ENCODE data around the gene CFAP61.
"Not testable (repeated sequence)": the region's sequence is repeated elsewhere in the genome, so short reads cannot be mapped to it uniquely, and the experiment has no call there.

The CFAP61 gene

DNA sequence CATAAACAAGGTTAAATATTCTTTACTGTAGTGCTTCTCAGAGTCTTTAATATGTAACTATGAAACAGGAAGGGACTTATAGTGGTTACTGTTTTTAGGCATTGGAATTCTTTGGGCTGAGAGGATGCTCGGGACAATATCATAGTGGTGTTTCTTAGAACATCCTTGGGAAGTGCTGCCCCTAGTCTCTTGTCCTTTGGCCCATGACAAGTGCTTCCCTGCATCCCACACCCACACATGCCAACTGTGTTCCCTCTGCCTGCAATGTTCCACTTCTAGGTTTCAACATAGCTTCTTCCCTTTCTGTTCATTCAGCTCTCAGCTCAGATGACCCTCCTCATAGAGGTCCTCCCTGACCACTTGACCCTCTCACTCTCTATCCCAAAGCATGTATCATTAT is 37.6 kb downstream of the CFAP61 start:
- no peak for DNase-seq (ENCODE audit: low read depth in 2 of 2)

GRCh38 chr20:20092827-20093226 is 40.5 kb downstream of the CFAP61 start:
- DNase-seq (ENCODE audit: low read depth in 2 of 2), result no peak

GRCh38 chr20:20094410-20094809 is 42.1 kb downstream of the CFAP61 start:
- DNase-seq (ENCODE audit: low read depth in 2 of 2), result no peak

DNA sequence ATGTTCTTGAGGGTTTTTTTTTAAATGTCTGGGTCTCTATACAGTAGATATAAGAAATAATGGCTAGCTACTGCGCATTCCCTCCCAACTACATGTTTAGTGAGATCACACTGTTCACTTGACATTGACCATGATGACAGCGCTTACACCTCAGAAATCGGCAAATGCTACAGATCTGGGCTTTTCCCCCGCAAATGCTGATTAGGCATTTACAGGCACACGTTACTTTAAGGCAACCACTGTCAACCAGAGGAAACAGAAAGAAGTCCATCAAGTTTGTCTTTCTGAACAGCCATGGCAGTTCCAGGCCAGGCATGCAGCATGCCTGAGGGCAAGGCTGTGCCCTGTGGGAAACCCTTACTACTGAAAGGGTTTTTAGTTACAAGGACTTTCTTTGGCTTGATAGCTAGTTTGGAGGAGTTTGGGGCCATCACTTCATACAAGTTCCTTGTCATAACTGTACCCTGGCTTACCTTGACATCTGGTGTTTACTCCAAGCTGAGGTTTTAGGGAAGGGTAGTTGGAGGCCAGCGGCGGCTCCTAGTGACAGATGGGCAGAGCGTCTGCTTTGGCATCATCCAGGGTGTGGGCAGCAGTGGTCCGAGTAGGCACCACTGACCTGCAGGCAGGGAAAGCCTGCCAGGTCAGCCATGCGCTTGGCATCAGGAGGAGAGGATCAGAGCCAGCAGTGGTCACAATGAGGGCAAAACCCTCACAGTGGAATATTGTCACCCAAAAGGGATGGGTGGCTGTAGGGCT is 43.0 kb downstream of the CFAP61 start:
- DNase-seq (ENCODE audit: low read depth in 2 of 2), result no peak

DNA sequence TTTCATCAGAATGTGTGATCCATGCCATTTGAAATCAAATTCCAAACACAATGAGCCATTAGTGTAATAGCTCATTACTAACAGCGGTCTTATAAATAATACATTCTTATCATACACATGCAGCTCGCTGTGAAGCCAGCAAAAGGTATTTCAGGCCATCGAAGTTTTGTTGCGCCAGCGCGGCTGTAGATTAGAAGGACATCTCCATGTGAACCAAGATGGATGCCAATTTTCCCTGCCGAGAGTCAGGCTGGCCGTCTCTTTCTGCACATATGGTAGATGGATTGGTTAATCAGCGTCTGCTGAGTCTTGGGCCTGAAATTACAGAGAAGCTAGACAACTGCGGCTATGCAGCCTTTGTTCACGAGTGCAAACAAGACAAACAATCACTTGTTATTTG is 44.1 kb downstream of the CFAP61 start:
- DNase-seq (ENCODE audit: low read depth in 2 of 2), result no peak

DNA sequence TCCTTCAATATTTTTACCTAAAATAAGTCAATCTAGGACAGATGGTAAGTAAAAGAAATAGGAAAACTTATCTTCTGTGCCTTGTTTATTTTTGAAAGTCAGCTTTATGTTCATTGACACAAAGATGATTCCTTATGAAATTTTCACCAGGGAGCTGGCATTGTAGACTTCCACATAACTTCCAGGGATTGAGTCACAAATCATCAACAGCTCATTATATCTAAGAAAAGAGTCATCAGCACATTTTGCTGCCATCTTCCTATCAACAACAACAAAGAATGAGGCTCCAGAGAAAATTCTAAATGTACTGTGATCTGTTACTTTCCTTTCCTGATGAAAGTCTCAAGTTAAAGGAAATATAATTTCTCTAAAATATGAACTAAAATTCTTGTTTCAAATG is 48.5 kb downstream of the CFAP61 start:
- no peak for DNase-seq (ENCODE audit: low read depth in 2 of 2)

- DNase-seq (ENCODE audit: low read depth in 2 of 2), result no peak
These were observed 49.8 kb downstream of the CFAP61 start for GRCh38 chr20:20102163-20102562.

DNA sequence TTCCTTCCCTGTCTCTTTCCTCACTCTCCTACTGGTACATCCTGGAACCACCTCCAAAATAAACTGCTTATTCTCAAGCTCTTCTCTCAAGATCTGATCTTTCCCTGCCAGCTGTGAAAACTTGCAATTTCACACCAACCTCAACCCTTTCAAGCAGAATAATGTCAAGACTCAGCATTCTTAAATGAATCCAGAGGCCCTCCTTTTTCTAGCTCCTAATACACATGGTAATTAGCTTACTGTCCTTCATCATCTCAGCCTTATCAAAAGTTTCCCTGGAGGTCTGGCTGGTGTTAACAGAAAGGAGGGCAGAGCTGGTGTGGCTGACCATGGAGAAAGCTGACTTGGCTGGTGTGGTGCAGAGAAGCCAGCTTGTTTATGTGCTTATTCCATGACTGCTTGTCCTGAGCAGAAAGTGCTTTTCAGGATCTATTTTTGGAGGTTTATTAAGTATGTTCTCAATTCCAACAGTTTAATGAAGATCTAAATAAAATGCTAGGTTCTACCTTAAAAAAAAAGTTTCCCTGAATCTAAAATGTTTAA is 50.5 kb downstream of the CFAP61 start:
- no peak for DNase-seq (ENCODE audit: low read depth in 2 of 2)

DNA sequence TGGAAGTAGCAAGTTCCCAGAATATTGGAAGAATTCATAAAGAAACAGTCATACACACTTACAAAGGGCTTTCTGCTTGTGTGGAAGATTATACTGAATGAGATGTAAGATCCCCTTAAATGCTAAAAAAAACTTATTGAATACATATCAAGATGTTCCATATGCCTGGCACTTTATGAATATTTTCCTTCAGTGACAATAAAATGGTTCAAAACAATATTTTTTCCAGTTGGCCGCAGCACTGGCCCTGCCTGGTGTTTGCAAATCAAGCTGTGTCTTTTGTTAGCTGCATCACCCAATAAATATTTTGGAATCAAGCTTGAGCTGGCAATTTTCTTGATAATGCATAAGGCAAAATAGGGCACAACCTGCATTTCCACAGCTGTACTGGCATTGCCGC is 51.2 kb downstream of the CFAP61 start:
- DNase-seq (ENCODE audit: low read depth in 2 of 2), result no peak

DNA sequence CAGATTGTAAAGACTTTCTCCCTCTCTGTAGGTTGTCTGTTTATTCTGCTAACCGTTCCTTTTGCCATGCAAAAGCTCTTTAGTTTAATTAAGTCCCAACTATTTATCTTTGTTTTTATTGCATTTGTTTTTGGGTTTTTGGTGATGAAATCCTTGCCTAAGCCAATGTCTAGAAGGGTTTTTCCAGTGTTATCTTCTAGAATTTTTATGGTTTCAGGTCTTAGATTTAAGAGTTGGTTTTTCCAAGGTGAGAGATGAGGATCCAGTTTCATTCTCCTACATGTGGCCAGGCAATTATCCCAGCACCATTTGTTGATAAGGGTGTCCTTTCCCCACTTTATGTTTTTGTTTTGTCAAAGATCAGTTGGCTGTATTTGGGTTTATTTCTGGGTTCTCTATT is 70.9 kb downstream of the CFAP61 start:
- not testable (repeated sequence) for DNase-seq (ENCODE audit: low read depth in 2 of 2)

DNA sequence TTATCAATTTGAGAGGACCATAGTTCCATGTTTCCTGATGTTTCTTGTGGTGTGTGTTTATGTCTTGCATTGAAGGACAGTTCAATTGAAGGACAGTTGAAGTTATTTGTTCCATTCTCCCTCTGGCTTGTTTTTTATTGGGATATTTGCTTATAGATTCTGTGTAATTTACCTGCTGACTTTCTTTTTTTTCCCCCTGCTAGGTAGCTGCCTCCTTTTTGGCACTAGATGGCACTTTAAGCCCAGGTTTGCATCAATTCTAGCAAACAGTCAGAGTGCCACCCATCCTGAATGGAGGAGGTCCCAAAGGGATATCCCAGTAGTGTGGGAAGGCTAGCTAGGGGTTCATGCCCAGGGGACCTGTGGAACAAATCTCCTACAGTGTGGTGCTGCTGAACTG is 78.1 kb downstream of the CFAP61 start:
- no peak for DNase-seq (ENCODE audit: low read depth in 2 of 2)

GRCh38 chr20:20134941-20135575 is 82.7 kb downstream of the CFAP61 start:
- DNase-seq (ENCODE audit: low read depth in 2 of 2), result no peak

DNA sequence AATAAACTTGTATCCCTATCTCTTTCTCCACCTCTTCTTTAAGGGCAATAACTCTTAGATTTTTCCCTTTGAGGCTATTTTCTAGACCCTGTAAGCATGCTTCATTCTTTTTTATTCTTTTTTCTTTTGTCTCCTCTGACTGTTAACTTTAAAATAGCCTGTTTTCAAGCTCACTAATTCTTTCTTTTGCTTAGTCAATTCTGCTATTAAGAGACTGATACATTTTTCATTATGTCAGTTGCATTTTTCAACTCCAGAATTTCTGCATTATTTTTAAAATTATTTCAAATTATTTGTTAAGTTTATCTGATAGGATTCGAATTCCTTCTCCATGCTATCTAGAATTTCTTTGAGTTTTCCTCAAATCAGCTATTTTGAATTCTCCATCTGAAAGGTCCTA is 84.0 kb downstream of the CFAP61 start:
- DNase-seq (ENCODE audit: low read depth in 2 of 2), result no peak

- no peak for DNase-seq (ENCODE audit: low read depth in 2 of 2)
These were observed 85.5 kb downstream of the CFAP61 start for GRCh38 chr20:20137851-20138250.

- no peak for DNase-seq (ENCODE audit: low read depth in 2 of 2)
These were observed 86.2 kb downstream of the CFAP61 start for GRCh38 chr20:20138301-20139064.

DNA sequence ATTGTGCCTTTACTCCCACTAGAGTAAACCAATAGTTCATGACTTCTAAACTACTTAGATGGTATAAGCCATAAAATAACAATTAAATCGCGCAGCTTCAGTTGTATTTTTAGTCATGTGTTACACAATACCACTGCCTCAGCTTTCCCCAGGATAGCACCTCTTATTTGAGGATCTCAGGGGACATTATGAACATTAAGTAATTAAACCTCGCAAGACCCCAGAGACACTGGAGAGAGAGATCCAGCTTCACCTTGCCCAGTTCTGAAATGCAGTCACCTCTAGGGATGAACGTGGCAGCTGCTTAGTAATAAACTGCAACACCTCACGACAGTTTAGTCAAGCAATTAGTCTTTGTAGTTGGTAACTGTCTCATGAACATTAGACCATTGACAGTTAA is 87.1 kb downstream of the CFAP61 start:
- no peak for DNase-seq (ENCODE audit: low read depth in 2 of 2)

DNA sequence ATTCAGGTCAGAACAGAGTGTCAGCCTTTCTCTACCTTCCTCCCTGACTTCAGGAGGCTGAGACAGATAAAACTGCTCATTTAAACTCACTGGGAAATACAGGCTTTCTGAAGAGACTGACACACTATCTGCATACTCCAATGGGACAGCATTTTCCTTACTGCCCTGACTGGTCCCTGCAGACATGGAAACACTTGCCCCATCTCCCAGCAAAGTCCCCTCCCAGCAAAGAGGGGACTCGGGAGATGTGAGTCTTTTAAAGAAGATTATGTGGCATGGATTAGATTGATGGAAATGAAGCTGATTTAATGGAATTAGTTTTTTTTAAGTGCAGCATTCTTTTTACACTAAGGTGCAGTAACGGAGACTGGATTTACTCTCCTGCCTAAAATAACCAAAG is 90.8 kb downstream of the CFAP61 start:
- DNase-seq (ENCODE audit: low read depth in 2 of 2), result no peak

DNA sequence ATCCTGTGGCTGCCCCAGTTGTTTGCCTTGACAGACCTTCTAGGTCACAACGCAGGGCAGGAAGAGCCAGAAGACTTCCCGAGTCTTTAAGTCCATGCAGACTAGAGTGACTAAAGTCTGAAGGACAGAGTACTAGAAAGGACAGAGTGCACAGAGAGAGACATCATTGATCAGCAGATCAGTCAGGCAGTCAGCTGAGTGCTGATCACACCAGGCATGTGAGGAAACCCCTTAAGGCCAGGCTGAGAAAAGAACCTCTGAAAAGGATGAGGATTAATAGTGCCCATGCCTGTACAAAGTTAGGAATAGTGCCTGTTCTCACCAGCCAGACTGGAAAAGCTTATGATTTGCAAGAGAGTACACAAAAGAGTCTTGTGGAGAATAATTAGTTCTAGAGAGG is 91.3 kb downstream of the CFAP61 start:
- DNase-seq (ENCODE audit: low read depth in 2 of 2), result no peak

DNA sequence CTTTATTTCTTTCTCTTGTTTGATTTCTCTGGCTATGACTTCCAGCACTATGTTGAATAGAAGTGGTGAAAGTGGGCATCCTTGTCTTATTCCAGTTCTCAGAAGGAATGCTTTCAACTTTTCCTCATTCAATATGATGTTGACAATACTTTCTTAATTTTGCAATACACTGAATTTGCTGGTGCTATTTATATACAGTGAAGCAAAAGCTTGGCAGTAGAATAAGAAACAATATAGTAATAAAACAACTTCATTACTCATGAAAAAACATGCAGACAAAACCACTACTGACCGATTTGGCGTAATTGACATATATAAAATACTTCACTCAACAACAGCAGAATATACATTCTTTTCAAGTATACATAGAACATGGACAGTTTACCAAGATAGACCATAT is 96.4 kb downstream of the CFAP61 start:
- no peak for DNase-seq (ENCODE audit: low read depth in 2 of 2)

- no peak for DNase-seq (ENCODE audit: low read depth in 2 of 2)
These were observed 97.9 kb downstream of the CFAP61 start for GRCh38 chr20:20150241-20150640.

DNA sequence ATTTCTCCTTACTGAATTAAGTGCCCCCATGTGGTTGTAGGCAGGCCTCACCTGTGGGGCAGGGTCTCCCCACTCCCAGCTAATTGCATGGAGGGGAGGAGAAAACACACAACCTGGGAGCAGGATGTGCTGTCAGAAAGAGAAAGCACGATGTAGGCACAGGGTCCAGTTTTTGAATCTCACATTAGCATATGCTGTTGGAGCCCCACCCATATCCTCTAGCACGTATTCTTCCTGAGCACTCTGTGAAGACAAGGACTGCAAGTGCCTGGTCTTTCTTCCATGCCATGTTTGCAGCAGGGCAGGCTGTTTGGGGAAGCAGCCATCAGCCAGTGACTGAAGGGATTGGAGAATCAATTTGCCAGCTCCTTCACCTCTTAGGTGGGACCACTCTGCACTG is 108.2 kb downstream of the CFAP61 start:
- DNase-seq (ENCODE audit: low read depth in 2 of 2), result no peak

DNA sequence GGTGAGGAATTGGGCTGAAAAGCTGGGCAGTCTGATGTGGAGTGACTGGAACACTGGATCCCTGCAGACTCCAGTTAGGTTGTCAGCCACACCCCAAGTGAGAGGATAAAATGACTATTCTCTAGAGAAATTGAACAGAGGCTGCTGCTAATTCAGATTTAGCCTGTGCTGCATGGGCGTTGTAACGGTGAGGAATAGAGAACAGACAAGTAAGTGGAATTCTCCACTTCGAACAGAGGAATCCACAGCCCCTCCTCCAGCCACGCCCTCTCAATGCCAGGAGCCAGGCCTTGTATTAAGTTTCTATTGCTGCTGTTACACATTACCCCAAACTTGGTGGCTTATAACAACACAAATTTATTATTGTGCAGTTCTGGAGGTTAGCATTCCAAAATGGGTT is 109.3 kb downstream of the CFAP61 start:
- DNase-seq (ENCODE audit: low read depth in 2 of 2), result no peak

GRCh38 chr20:20167698-20168097 is 115.4 kb downstream of the CFAP61 start:
- no peak for DNase-seq (ENCODE audit: low read depth in 2 of 2)

All from stimulated activated CD8-positive, alpha-beta memory T cell treated with anti-CD3 and anti-CD28 coated beads, Interleukin-15, amount 100 ng/mL, for 48 hours (primary cell).